Glomerular visceral epithelial cell (primary cell): ENCODE measurements around the gene AAR2.

ENCODE experiments used
- DNase-seq: peaks from one replicate; pipeline ENCODE4 v3.0.0-alpha.2; 2016; ENCODE audit errors: extremely low spot score

Gene AAR2

GRCh38 chr20:36235892-36236785, at the start of gene AAR2:
AAR2 (plus strand) TSS chr20:36236478; CDS start chr20:36239869, 3,391 bp downstream.
- peak; percentile 84 for DNase-seq

GRCh38 chr20:36193977-36194712, 42.1 kb upstream of the AAR2 start:
- DNase-seq: no peak

GRCh38 chr20:36196676-36197075, 39.6 kb upstream of the AAR2 start:
- DNase-seq: no peak

GRCh38 chr20:36197271-36197670, 39.0 kb upstream of the AAR2 start:
- DNase-seq: no peak

GRCh38 chr20:36199345-36200257, 36.7 kb upstream of the AAR2 start:
- DNase-seq: peak; percentile 86

GRCh38 chr20:36200451-36200850, 35.8 kb upstream of the AAR2 start:
- no peak for DNase-seq

- no peak for DNase-seq
Measured at GRCh38 chr20:36201198-36201597, 35.1 kb upstream of the AAR2 start.

- peak; percentile 66 for DNase-seq
Measured at GRCh38 chr20:36202891-36203338, 33.4 kb upstream of the AAR2 start.

- no peak for DNase-seq
Measured at GRCh38 chr20:36203861-36204260, 32.4 kb upstream of the AAR2 start.

GRCh38 chr20:36205026-36205425, 31.3 kb upstream of the AAR2 start:
- DNase-seq: no peak

GRCh38 chr20:36206068-36206467, 30.2 kb upstream of the AAR2 start:
- DNase-seq: no peak

GRCh38 chr20:36206641-36207040, 29.6 kb upstream of the AAR2 start:
- no peak for DNase-seq

- no peak for DNase-seq
Measured at GRCh38 chr20:36207602-36208001, 28.7 kb upstream of the AAR2 start.

- no peak for DNase-seq
Measured at GRCh38 chr20:36208257-36208656, 28.0 kb upstream of the AAR2 start.

- DNase-seq: peak; percentile 22
Measured at GRCh38 chr20:36210436-36211021, 25.7 kb upstream of the AAR2 start.

- DNase-seq: no peak
Measured at GRCh38 chr20:36213362-36213761, 22.9 kb upstream of the AAR2 start.

- DNase-seq: peak; percentile 27
Measured at GRCh38 chr20:36214684-36215256, 21.5 kb upstream of the AAR2 start.

GRCh38 chr20:36215778-36216177, 20.5 kb upstream of the AAR2 start:
- no peak for DNase-seq

GRCh38 chr20:36216314-36217025, 19.8 kb upstream of the AAR2 start:
- DNase-seq: no peak

- DNase-seq: no peak
Measured at GRCh38 chr20:36217226-36217625, 19.1 kb upstream of the AAR2 start.
